HG02981 (cell line): Measurements from ENCODE around the gene SCN3A.

Experiments used
- ATAC-seq: cut with Tn5 transposase; IDR thresholded peaks from one replicate; pipeline ENCODE4 v1.9.1; 2021; ENCODE audit warnings: mild to moderate bottlenecking, moderate library complexity; ENCODE audit not compliant: unreplicated experiment

The SCN3A gene

GRCh38 chr2:165058476-165059265, 145.2 kb downstream of the SCN3A start:
- no peak for ATAC-seq

DNA sequence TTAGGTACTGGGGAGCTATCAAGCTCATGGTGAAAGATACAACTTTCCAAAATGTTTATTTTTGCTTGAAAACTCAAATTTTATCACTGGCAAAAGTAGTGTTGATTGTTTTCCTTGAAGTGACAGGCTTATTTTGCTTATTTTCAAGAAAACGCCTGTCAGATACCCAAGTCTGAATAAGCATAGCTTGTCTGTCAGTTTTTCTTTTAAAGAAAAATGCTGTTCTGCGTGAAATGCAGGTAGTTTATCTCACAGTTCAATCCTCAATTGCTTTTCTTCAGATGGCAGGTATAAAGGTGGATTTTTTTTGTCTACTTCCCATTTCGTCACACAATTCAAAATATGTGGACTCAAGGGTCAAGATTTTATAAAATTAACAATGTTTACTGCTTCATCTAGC, 145.9 kb downstream of the SCN3A start:
- no peak for ATAC-seq

- no peak for ATAC-seq
Measured at GRCh38 chr2:165057308-165057707, 146.5 kb downstream of the SCN3A start.

GRCh38 chr2:165056564-165056963, 147.3 kb downstream of the SCN3A start:
- no peak for ATAC-seq

GRCh38 chr2:165055082-165055851, 148.6 kb downstream of the SCN3A start:
- no peak for ATAC-seq

- no peak for ATAC-seq
Measured at GRCh38 chr2:165054652-165055051, 149.2 kb downstream of the SCN3A start.

- no peak for ATAC-seq
Measured at GRCh38 chr2:165044505-165045303, 159.1 kb downstream of the SCN3A start.
